ENCODE measurements around the gene ANKRD52. TPM values are rescaled to one million over a fixed set of nuclear protein-coding genes. Genes with fewer than 3 reads are reported as not detected.
A peak's percentile ranks its signal among the peaks of the same experiment; 100 is the strongest.

ANKRD52 gene
- total RNA-seq, 2 donors from 2014 or later, result 18.5 to 29.0 TPM

- intact Hi-C loops (cut with DNase I), result no loop called here
Measured at GRCh38 chr12:56300644-56301464, 42.7 kb upstream of the ANKRD52 start.

GRCh38 chr12:56299853-56300643 lies 41.9 kb upstream of the ANKRD52 start, which contains the start of gene CS:
Gene CS, minus strand, starts transcription at chr12:56300330. Its CDS starts 129 bp downstream, at chr12:56300201.
- H3K27ac ChIP-seq, result peak within 1 kb of the TSS; percentile 92 to 95
- peak; percentile 99 for DNase-seq (ENCODE audit: low spot score)
- H3K4me3 ChIP-seq, result peak within 1 kb of the TSS; percentile 86 to 91
- intact Hi-C loops (cut with DNase I), result no loop called here
- peak; percentile 95 for TF ChIP-seq POLR2AphosphoS5 (IDR thresholded peaks at IDR 0.05)
- TF ChIP-seq CTCF (IDR thresholded peaks at IDR 0.05), result no peak
- TF ChIP-seq POLR2A (IDR thresholded peaks at IDR 0.05), result peak; percentile 62
- H3K36me3 ChIP-seq, result no peaks in the 10 kb centered on the region
- peaks cover 15% of the 10 kb centered on the region for H3K4me1 ChIP-seq (replicated peaks)
- H3K9me3 ChIP-seq, result no peaks in the 10 kb centered on the region
- WGBS, result under 1% methylated on average over 63 of the region's 63 CpGs
- H3K27me3 ChIP-seq (replicated peaks; ENCODE audit: insufficient read depth), result no peaks in the 10 kb centered on the region

More at GRCh38 chr12:56300644-56301464, 42.7 kb upstream of the ANKRD52 start:
- no peaks in the 10 kb centered on the region for H3K27me3 ChIP-seq (replicated peaks; ENCODE audit: insufficient read depth)
- no peaks in the 10 kb centered on the region for H3K36me3 ChIP-seq
- TF ChIP-seq POLR2A (IDR thresholded peaks at IDR 0.05) (no peak), POLR2AphosphoS5 (IDR thresholded peaks at IDR 0.05) (no peak)
- H3K4me1 ChIP-seq (replicated peaks), result peaks cover 15% of the 10 kb centered on the region
- no peak for DNase-seq (ENCODE audit: low spot score)
- 37% methylated on average over 21 of the region's 21 CpGs for WGBS
- peak overlapping the region; percentile 86 to 91 for H3K4me3 ChIP-seq
- H3K9me3 ChIP-seq, result no peaks in the 10 kb centered on the region
- peak overlapping the region; percentile 92 to 95 for H3K27ac ChIP-seq

GRCh38 chr12:56299308-56299852 lies 41.2 kb upstream of the ANKRD52 start:
- no peaks in the 10 kb centered on the region for H3K9me3 ChIP-seq
- H3K36me3 ChIP-seq, result no peaks in the 10 kb centered on the region
- peak overlapping the region; percentile 86 to 91 for H3K4me3 ChIP-seq
- WGBS, result 1% methylated on average over 10 of the region's 10 CpGs
- peak overlapping the region; percentile 92 to 95 for H3K27ac ChIP-seq
- no peaks in the 10 kb centered on the region for H3K27me3 ChIP-seq (replicated peaks; ENCODE audit: insufficient read depth)
- H3K4me1 ChIP-seq (replicated peaks), result peaks cover 15% of the 10 kb centered on the region
- intact Hi-C loops (cut with DNase I), result no loop called here
- TF ChIP-seq CTCF (IDR thresholded peaks at IDR 0.05), result no peak
- no peak for TF ChIP-seq POLR2A (IDR thresholded peaks at IDR 0.05)
- TF ChIP-seq POLR2AphosphoS5 (IDR thresholded peaks at IDR 0.05), result no peak
- peak; percentile 7 for DNase-seq (ENCODE audit: low spot score)

- TF ChIP-seq CTCF (IDR thresholded peaks at IDR 0.05) (no peak), POLR2A (IDR thresholded peaks at IDR 0.05) (no peak), POLR2AphosphoS5 (IDR thresholded peaks at IDR 0.05) (no peak)
- Histone ChIP-seq H3K36me3 (no peaks in the 10 kb centered on the region), H3K27ac (peak overlapping the region; percentile 92 to 95), H3K4me1 (replicated peaks) (peaks cover 15% of the 10 kb centered on the region), H3K27me3 (replicated peaks; ENCODE audit: insufficient read depth) (no peaks in the 10 kb centered on the region), H3K9me3 (no peaks in the 10 kb centered on the region), H3K4me3 (peak overlapping the region; percentile 86 to 91)
- intact Hi-C loops (cut with DNase I), result no loop called here
- WGBS, result 79% methylated on average over 5 of the region's 5 CpGs
- no peak for DNase-seq (ENCODE audit: low spot score)
Measured at GRCh38 chr12:56298828-56299227, 40.6 kb upstream of the ANKRD52 start.

DNA sequence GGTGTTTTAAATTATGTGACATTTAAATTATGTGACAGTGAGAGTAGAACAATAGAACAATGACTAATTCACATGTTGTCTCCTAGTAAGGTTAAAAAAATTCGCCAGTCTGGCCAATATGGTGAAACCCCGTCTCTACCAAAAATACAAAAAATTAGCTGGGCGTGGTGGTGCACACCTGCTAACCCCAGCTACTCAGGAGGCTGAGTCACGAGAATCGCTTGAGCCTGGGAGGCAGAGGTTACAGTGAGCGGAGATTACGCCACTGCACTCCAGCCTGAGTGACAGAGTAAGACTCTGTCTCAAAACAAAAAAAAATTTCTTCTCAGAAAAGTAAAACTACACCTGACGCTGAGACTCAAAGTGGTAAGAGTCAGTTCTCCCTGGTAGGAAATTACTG lies 39.2 kb upstream of the ANKRD52 start:
- H3K27ac ChIP-seq, result no peak overlapping the region

More for the DNA sequence above, 39.2 kb upstream of the ANKRD52 start:
- Histone ChIP-seq H3K27me3 (replicated peaks; ENCODE audit: insufficient read depth) (no peaks in the 10 kb centered on the region), H3K9me3 (no peaks in the 10 kb centered on the region), H3K36me3 (no peaks in the 10 kb centered on the region), H3K4me1 (replicated peaks) (peaks cover 15% of the 10 kb centered on the region), H3K4me3 (no peak overlapping the region)
- DNase-seq (ENCODE audit: low spot score), result no peak
- intact Hi-C loops (cut with DNase I), result no loop called here
- WGBS, result 95% methylated on average over 8 of the region's 8 CpGs
- TF ChIP-seq POLR2A (IDR thresholded peaks at IDR 0.05) (no peak), POLR2AphosphoS5 (IDR thresholded peaks at IDR 0.05) (no peak), CTCF (IDR thresholded peaks at IDR 0.05) (no peak)
